ENCODE measurements around the gene FHIT.

DNA sequence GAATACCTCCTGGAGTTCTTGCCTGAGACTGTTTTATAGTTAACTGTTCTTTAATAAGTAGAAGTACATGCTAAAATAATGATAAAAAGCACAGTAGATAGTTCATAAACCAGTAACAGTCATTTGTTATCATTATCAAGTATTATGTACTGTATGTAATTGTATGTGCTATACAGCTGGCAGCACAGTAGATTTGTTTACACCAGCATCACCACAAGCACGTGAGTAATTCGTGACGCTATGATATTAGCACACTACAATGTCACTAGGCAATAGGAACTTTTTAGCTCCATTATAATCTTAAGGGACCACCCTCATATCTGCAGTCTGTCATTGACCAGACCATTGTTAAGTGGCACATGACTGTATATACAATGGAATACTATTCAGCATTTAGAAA lies 534.7 kb downstream of the FHIT start:
- TF ChIP-seq, protein P1, sequence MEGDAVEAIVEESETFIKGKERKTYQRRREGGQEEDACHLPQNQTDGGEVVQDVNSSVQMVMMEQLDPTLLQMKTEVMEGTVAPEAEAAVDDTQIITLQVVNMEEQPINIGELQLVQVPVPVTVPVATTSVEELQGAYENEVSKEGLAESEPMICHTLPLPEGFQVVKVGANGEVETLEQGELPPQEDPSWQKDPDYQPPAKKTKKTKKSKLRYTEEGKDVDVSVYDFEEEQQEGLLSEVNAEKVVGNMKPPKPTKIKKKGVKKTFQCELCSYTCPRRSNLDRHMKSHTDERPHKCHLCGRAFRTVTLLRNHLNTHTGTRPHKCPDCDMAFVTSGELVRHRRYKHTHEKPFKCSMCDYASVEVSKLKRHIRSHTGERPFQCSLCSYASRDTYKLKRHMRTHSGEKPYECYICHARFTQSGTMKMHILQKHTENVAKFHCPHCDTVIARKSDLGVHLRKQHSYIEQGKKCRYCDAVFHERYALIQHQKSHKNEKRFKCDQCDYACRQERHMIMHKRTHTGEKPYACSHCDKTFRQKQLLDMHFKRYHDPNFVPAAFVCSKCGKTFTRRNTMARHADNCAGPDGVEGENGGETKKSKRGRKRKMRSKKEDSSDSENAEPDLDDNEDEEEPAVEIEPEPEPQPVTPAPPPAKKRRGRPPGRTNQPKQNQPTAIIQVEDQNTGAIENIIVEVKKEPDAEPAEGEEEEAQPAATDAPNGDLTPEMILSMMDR (IDR thresholded peaks at IDR 0.05): no peak
- TF ChIP-seq POLR2A (IDR thresholded peaks at IDR 0.05): no peak
- no peak for TF ChIP-seq EP300 (IDR thresholded peaks at IDR 0.05)
- TF ChIP-seq POLR2AphosphoS5 (IDR thresholded peaks at IDR 0.05): no peak

Measured in suprapubic skin (tissue), 4 donors.